Gastrocnemius medialis (tissue), 4 donors: Measurements from ENCODE around the gene SERPINB10. TPM values are rescaled to one million over a fixed set of nuclear protein-coding genes. Genes with fewer than 3 reads are reported as not detected.
A peak's percentile ranks its signal among the peaks of the same experiment; 100 is the strongest.

Experiments
- ATAC-seq, 2 donors: fragments of 150-250 bp; one replicate each; pipeline ENCODE4 v1.9.1; 2016
- DNase-seq, 2 donors: peaks; one replicate each; pipeline ENCODE4 v3.0.0-alpha.2; 2019
- H3K27ac ChIP-seq, 4 donors: fragments of 200-600 bp; sonication (generic); 1 replicate in 1 of 4; 2 replicates in 3 of 4; pipeline ENCODE4 v1.5.1; 2016 to 2018; ENCODE audit warnings: mild to moderate bottlenecking in 2 of 4, moderate library complexity in 1 of 4
- H3K27me3 ChIP-seq, 3 donors: fragments of 200-600 bp; sonication (generic) in 2 of 3; 1 replicate in 1 of 3; 2 replicates in 2 of 3; pipeline versions ENCODE4 v1.5.1 to v1.6.0; 2016 to 2019; ENCODE audit warnings: mild to moderate bottlenecking in 1 of 3, moderate library complexity in 1 of 3
- H3K36me3 ChIP-seq, 2 donors: fragments of 200-600 bp; sonication (generic) in 1 of 2; one replicate each; pipeline ENCODE4 v1.5.1; 2017 to 2018
- H3K4me1 ChIP-seq, 2 donors: fragments of 200-600 bp; sonication (generic) in 1 of 2; one replicate each; pipeline ENCODE4 v1.5.1; 2016 to 2017; ENCODE audit warnings: mild to moderate bottlenecking in 2 of 2
- H3K4me3 ChIP-seq, 4 donors: fragments of 200-600 bp; sonication (generic) in 3 of 4; 1 replicate in 1 of 4; 2 replicates in 3 of 4; pipeline ENCODE4 v1.5.1; 2016 to 2019; ENCODE audit warnings: mild to moderate bottlenecking in 2 of 4
- H3K9me3 ChIP-seq, 3 donors: fragments of 200-600 bp; sonication (generic) in 2 of 3; 1 replicate in 1 of 3; 2 replicates in 2 of 3; pipeline ENCODE4 v1.5.1; 2016 to 2019
- POLR2A ChIP-seq, 2 donors: fragments of 450-650 bp; IDR thresholded peaks; one replicate each; pipeline ENCODE4 v1.6.1; 2017; ENCODE audit warnings: antibody characterized with exemption in 2 of 2, mild to moderate bottlenecking in 2 of 2, moderate library complexity in 2 of 2
- in situ Hi-C, 4 donors: fragments of 200-750 bp; cut with MboI; loops; one replicate each; pipeline versions ENCODE4 v1.15.0 to v1.8.0; 2017; ENCODE audit warnings: low sequenced_read_pairs in 4 of 4
- intact Hi-C: fragments of 100-400 bp; cut with DNase I; formaldehyde crosslinking; loops from one replicate; pipeline ENCODE4 v1.15.1; 2023; ENCODE audit warnings: low total_unique reads
- total RNA-seq, 4 donors: library from RNA; depleted of rRNA; stranded (reverse); fragments of >200 nt; gene quantifications; one replicate each; pipeline versions ENCODE4 v1.1.0 to v1.2.3, GENCODE V29; 2016
- TF ChIP-seq, protein P1 (sequence below), 5 experiments: fragments of 450-650 bp in 3 of 5; fragments of 200-600 bp in 2 of 5; sonication (generic) in 2 of 5; IDR thresholded peaks in 4 of 5; conservative IDR thresholded peaks in 1 of 5; 1 replicate in 4 of 5; 2 replicates in 1 of 5; pipeline ENCODE4 v1.5.1; 2016 to 2019; ENCODE audit warnings: antibody characterized with exemption in 5 of 5, mild to moderate bottlenecking in 3 of 5, moderate library complexity in 3 of 5

The SERPINB10 gene
- total RNA-seq, 4 donors from 2014 or later: not detected

DNA sequence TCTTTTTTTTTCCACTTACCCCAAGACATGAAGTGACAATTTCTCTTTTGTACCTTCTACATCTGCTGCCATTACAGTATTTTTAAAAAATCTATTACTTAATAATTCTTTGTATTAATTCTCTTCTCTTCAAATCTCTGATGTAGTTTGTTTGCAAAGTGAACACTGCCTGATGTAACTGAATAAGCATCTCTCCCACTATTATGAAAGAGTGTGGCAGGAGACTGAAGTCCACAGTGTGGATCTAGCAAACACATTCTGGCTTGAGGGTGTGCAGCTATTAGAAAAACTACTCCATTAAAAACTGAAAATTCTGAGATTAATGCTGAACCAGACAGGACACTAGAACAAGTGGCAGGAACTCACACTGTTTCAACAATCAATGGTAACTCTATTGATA, 57.1 kb downstream of the SERPINB10 start:
- intact Hi-C loops: no loop called here
- Histone ChIP-seq H3K36me3 (no peaks in the 10 kb centered on the region), H3K27me3 (no peaks in the 10 kb centered on the region), H3K4me1 (peaks cover 7 to 8% of the 10 kb centered on the region in 2 donors), H3K4me3 (no peak overlapping the region), H3K9me3 (no peaks in the 10 kb centered on the region), H3K27ac (no peak overlapping the region)
- ATAC-seq (no peak), DNase-seq (no peak)
- TF ChIP-seq POLR2A (IDR thresholded peaks at IDR 0.05): no peak
- TF ChIP-seq, protein P1, sequence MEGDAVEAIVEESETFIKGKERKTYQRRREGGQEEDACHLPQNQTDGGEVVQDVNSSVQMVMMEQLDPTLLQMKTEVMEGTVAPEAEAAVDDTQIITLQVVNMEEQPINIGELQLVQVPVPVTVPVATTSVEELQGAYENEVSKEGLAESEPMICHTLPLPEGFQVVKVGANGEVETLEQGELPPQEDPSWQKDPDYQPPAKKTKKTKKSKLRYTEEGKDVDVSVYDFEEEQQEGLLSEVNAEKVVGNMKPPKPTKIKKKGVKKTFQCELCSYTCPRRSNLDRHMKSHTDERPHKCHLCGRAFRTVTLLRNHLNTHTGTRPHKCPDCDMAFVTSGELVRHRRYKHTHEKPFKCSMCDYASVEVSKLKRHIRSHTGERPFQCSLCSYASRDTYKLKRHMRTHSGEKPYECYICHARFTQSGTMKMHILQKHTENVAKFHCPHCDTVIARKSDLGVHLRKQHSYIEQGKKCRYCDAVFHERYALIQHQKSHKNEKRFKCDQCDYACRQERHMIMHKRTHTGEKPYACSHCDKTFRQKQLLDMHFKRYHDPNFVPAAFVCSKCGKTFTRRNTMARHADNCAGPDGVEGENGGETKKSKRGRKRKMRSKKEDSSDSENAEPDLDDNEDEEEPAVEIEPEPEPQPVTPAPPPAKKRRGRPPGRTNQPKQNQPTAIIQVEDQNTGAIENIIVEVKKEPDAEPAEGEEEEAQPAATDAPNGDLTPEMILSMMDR (IDR thresholded peaks at IDR 0.05 in 4 of 5, conservative IDR thresholded peaks at IDR 0.05 in 1 of 5): no peak
- in situ Hi-C loops: no loop called here

DNA sequence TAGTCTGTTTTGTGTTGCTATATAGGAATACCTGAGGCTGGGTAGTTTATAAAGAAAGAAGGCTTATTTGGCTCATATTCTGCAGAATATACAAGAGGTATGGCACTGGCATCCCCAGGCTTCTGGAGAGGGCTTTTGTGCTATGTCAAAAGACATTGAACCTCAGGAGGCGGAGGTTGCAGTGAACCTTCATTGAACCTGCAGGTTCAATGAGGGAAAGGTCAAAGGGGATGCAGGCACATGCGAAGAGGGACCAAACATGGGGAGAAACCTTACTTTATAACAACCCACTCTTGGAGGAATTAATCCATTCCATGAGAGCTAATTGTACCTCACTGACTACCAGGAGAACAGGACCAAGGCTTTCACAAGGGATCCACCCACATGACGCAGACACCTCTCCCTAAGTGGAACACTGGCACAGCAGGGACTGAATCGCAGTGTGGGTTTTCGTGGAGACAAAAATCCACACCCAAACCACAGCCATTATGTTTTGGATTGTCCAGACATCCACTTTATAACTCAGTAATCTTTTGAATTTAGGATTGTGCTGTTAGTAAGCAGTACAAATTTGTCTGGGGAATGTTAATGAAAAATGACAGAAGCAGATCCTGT, 58.1 kb downstream of the SERPINB10 start:
- H3K27ac ChIP-seq: no peak overlapping the region
- in situ Hi-C loops: no loop called here
- H3K4me1 ChIP-seq: peaks cover 7 to 8% of the 10 kb centered on the region in 2 donors
- intact Hi-C loops: no loop called here
- no peaks in the 10 kb centered on the region for H3K36me3 ChIP-seq
- DNase-seq: no peak
- no peaks in the 10 kb centered on the region for H3K27me3 ChIP-seq
- H3K4me3 ChIP-seq: no peak overlapping the region
- no peaks in the 10 kb centered on the region for H3K9me3 ChIP-seq
- TF ChIP-seq, protein P1 (IDR thresholded peaks at IDR 0.05 in 4 of 5, conservative IDR thresholded peaks at IDR 0.05 in 1 of 5): no peak
- TF ChIP-seq POLR2A (IDR thresholded peaks at IDR 0.05): no peak
- ATAC-seq: no peak

GRCh38 chr18:63969942-63970808, 62.4 kb downstream of the SERPINB10 start, which contains the start of gene SERPINB8:
TSS of gene SERPINB8 (plus strand) at chr18:63970081. CDS start at chr18:63978309, 8,228 bp downstream.
- Histone ChIP-seq H3K9me3 (no peaks in the 10 kb centered on the region), H3K27ac (peak within 1 kb of the TSS; percentile 82 to 92 (median 87)), H3K4me1 (peaks cover 7 to 8% of the 10 kb centered on the region in 2 donors), H3K4me3 (peak within 1 kb of the TSS; percentile 57 to 95 (median 80)), H3K27me3 (no peaks in the 10 kb centered on the region), H3K36me3 (no peaks in the 10 kb centered on the region)
- in situ Hi-C loops: no loop called here
- ATAC-seq (peak; percentile 96 to 98), DNase-seq (peak; percentile 83 to 88)
- intact Hi-C loops: loop anchor here (5.0 to 10.0 kb wide), 2 partner anchors 455 to 548 kb away; partner anchors contain the start of gene VPS4B
- TF ChIP-seq, protein P1 (IDR thresholded peaks at IDR 0.05 in 4 of 5, conservative IDR thresholded peaks at IDR 0.05 in 1 of 5): no peak
- peak; percentile 77 to 78 for TF ChIP-seq POLR2A (IDR thresholded peaks at IDR 0.05)

- Histone ChIP-seq H3K36me3 (no peaks in the 10 kb centered on the region), H3K9me3 (no peaks in the 10 kb centered on the region), H3K4me1 (peaks cover 7 to 8% of the 10 kb centered on the region in 2 donors), H3K4me3 (peak overlapping the region; percentile 57 to 95 (median 80)), H3K27me3 (no peaks in the 10 kb centered on the region), H3K27ac (peak overlapping the region; percentile 82 to 92 (median 87))
- DNase-seq: no peak
- in situ Hi-C loops (no loop called here), intact Hi-C loops (loop anchor here (5.0 to 10.0 kb wide), 2 partner anchors 456 to 549 kb away; partner anchors contain the start of gene VPS4B)
- ATAC-seq: peak in 1 of 2 donors; percentile 35
- no peak for TF ChIP-seq POLR2A (IDR thresholded peaks at IDR 0.05)
- TF ChIP-seq, protein P1 (IDR thresholded peaks at IDR 0.05 in 4 of 5, conservative IDR thresholded peaks at IDR 0.05 in 1 of 5): no peak
Measured at GRCh38 chr18:63970809-63971205, 63.0 kb downstream of the SERPINB10 start.
